Kidney (tissue), 14 donors: Measurements from ENCODE around the gene RNF215. TPM values are rescaled to one million over a fixed set of nuclear protein-coding genes. Genes with fewer than 3 reads are reported as not detected.

Experiments
- DNase-seq, 5 donors: peaks; one replicate each; pipeline ENCODE4 v3.0.0-alpha.2; 2013 to 2020
- FAIRE-seq: peaks from 2 replicates; lab custom pipeline; 2012; peaks lifted over from hg19 to GRCh38; lab: Jason Lieb, UNC
- H3K27ac ChIP-seq, 2 donors: one replicate each; pipeline ENCODE4 v1.7.0; 2013; ENCODE audit warnings: low read depth in 2 of 2, low read length in 2 of 2, inconsistent platforms in 1 of 2
- H3K27me3 ChIP-seq: one replicate; pipeline ENCODE4 v1.7.1; 2013; ENCODE audit warnings: low read length, inconsistent platforms; ENCODE audit not compliant: control insufficient read depth, insufficient read depth
- H3K36me3 ChIP-seq, 3 donors: one replicate each; pipeline versions ENCODE4 v1.7.0 to v1.7.1; 2013; ENCODE audit warnings: low read length in 3 of 3, control low read depth in 1 of 3, inconsistent platforms in 1 of 3; ENCODE audit not compliant: insufficient read depth in 3 of 3, control insufficient read depth in 2 of 3
- H3K4me1 ChIP-seq, 3 donors: one replicate each; pipeline versions ENCODE4 v1.7.0 to v1.7.1; 2013; ENCODE audit warnings: low read length in 3 of 3, inconsistent platforms in 1 of 3, low read depth in 1 of 3; ENCODE audit not compliant: control insufficient read depth in 2 of 3, insufficient read depth in 2 of 3
- H3K4me3 ChIP-seq, 3 donors: one replicate each; pipeline versions ENCODE4 v1.7.0 to v1.8.1; 2013; ENCODE audit warnings: low read length in 3 of 3, control low read depth in 1 of 3, inconsistent platforms in 1 of 3
- H3K9ac ChIP-seq, 3 donors: one replicate each; pipeline versions ENCODE4 v1.7.0 to v1.7.1; 2013; ENCODE audit warnings: low read length in 3 of 3, control low read depth in 1 of 3, inconsistent platforms in 1 of 3
- H3K9me3 ChIP-seq, 3 donors: one replicate each; pipeline versions ENCODE4 v1.7.0 to v1.7.1; 2013; ENCODE audit warnings: low read length in 3 of 3, control low read depth in 1 of 3, inconsistent platforms in 1 of 3; ENCODE audit not compliant: control insufficient read depth in 2 of 3, insufficient read depth in 1 of 3
- CTCF ChIP-seq: IDR thresholded peaks from 3 replicates; pipeline ENCODE4 v1.5.1; 2012; ENCODE audit warnings: mild to moderate bottlenecking, moderate library complexity, borderline replicate concordance; ENCODE audit not compliant: insufficient read depth; ENCODE audit errors: extremely low read depth
- intact Hi-C: fragments of 100-400 bp; cut with DNase I; formaldehyde crosslinking; loops from one replicate; pipeline ENCODE4 v1.11.1; 2022
- polyA plus RNA-seq: library from polyadenylated mRNA; stranded (reverse); fragments of 350-450 nt; fragmentation: Illumina TruSeq; extraction: RNeasy Lipid Tissue Mini Kit (QIAGEN cat#74804); gene quantifications from one replicate; pipeline ENCODE4 v1.2.3, GENCODE V29; 2014; ENCODE audit warnings: low read depth, low replicate concordance; ENCODE audit not compliant: insufficient read depth
- total RNA-seq: library from RNA; stranded (reverse); fragmentation: NEBNext Ultra II Directional; extraction: Animal tissue kit (Norgen Biotek cat#: 25700); gene quantifications from one replicate; pipeline ENCODE4 v1.2.1, GENCODE V29; 2021
- donor health status: control.
- donor health status: control.
- donor health status: control.
- donor health status: control.
- donor health status: control.
- donor health status: DM: yes; HTN: yes; CAD: no.
- donor health status: Normal renal cell carcinoma (clear cell type).

The RNF215 gene
- total and polyA plus RNA-seq, 2 donors from 2014 or later, result 15.9 to 19.7 TPM

GRCh38 chr22:30347255-30347892 is 39.8 kb downstream of the RNF215 start:
- FAIRE-seq (no peak), DNase-seq (no peak)
- TF ChIP-seq CTCF, result no peak
- Histone ChIP-seq H3K27ac (no peak overlapping the region), H3K4me3 (no peak overlapping the region), H3K9me3 (no peaks in the 10 kb centered on the region), H3K27me3 (no peaks in the 10 kb centered on the region), H3K4me1 (no peaks in the 10 kb centered on the region), H3K9ac (no peak overlapping the region), H3K36me3 (peaks cover 25 to 69% (median 50%) of the 10 kb centered on the region in 3 donors)
- intact Hi-C loops, result no loop called here

GRCh38 chr22:30344447-30345200 is 42.6 kb downstream of the RNF215 start:
- no peaks in the 10 kb centered on the region for H3K4me1 ChIP-seq
- intact Hi-C loops, result no loop called here
- H3K4me3 ChIP-seq, result no peak overlapping the region
- no peak for TF ChIP-seq CTCF
- no peak overlapping the region for H3K9ac ChIP-seq
- DNase-seq (no peak), FAIRE-seq (no peak)
- peaks cover 24 to 71% (median 67%) of the 10 kb centered on the region in 3 donors for H3K36me3 ChIP-seq
- no peaks in the 10 kb centered on the region for H3K27me3 ChIP-seq
- no peaks in the 10 kb centered on the region for H3K9me3 ChIP-seq
- H3K27ac ChIP-seq, result no peak overlapping the region

DNA sequence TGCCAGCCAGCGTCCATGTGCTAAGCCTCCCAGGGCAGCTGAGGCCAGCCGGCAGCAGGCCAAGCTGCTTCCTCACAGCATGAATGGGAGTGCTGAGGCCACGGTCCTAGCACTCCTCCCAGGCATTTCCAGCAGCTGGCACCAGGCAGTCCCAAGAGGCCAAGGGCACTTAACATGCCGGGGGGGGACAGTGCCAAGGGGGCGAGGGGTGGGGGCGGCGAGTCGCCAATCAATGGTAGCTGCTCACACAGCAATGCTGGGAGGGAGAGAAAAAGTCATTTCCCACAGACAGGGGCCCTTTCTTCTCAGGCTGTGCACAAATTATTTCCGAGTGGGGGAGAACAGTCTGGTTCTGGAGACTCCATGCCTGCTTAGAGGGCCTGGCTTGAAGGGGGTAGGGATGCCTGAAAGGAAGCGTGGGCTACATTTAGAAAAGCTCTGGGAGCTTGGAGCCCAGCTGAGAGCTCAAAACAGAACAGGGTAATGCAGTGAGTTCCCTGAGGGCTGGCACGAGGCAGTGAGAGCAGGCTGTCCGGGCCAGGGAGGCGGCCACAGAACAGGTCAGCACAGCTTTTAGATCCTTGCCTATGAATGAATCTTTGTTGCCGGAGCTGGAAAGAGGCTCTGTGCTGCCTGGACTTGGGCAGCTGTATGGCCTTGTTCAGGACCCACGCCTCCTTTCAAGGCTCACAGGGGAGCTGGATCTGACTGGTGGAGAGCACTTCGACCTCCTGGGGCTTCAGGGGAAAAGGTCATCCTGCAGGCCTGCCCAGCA is 46.1 kb downstream of the RNF215 start:
- no peaks in the 10 kb centered on the region for H3K4me1 ChIP-seq
- DNase-seq (no peak), FAIRE-seq (no peak)
- H3K4me3 ChIP-seq, result no peak overlapping the region
- no peak overlapping the region for H3K27ac ChIP-seq
- H3K9me3 ChIP-seq, result no peaks in the 10 kb centered on the region
- no peak overlapping the region for H3K9ac ChIP-seq
- TF ChIP-seq CTCF, result no peak
- H3K27me3 ChIP-seq, result no peaks in the 10 kb centered on the region
- intact Hi-C loops, result no loop called here
- H3K36me3 ChIP-seq, result peaks cover 24 to 90% (median 89%) of the 10 kb centered on the region in 3 donors
